HL-60 (cell line): ENCODE results near the gene FLNC.

ENCODE experiments used
- CTCF ChIP-seq: IDR thresholded peaks from one replicate; pipeline ENCODE4 v1.5.1; 2011; ENCODE audit warnings: low read length, control low read depth, inconsistent platforms; ENCODE audit not compliant: insufficient read depth
- GABPA ChIP-seq: IDR thresholded peaks from 2 replicates; pipeline ENCODE4 v1.6.1; 2012; ENCODE audit warnings: low read depth

- no peak for TF ChIP-seq CTCF
- no peak for TF ChIP-seq GABPA
These were observed 3.1 kb downstream of the FLNC start for GRCh38 chr7:128833148-128833945.
